NB4 (cell line): ENCODE data around the gene HCLS1.

Experiments
- CTCF ChIP-seq: IDR thresholded peaks from one replicate; pipeline ENCODE4 v1.5.1; 2012; ENCODE audit warnings: low read depth, low read length
- MYC ChIP-seq: IDR thresholded peaks from 2 replicates; pipeline ENCODE4 v1.6.1; 2011; ENCODE audit warnings: low read depth, low read length
- TF ChIP-seq, protein P1 (sequence below): IDR thresholded peaks from 2 replicates; pipeline ENCODE4 v1.6.1; 2011; ENCODE audit warnings: low read depth, low read length

DNA sequence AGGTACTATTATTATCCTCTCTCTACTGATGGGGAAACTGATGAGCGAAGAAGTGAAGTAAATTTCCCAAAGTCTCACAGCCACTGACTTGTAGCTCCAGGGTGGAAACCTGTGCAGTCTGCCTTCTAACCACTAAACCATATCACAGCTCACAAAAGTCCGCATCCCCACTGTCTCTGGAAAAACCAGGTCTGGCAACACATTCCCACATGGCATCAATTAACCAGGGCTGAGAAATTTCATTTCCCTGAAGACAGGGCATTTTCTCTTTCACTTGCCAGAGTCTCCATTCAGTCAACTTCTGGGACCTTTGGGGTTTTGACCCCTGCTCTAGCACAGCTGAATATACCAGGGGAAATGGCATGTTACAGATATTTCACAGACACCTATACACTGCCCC, 41.0 kb downstream of the HCLS1 start:
- TF ChIP-seq CTCF: no peak
- no peak for TF ChIP-seq MYC
- TF ChIP-seq, protein P1, sequence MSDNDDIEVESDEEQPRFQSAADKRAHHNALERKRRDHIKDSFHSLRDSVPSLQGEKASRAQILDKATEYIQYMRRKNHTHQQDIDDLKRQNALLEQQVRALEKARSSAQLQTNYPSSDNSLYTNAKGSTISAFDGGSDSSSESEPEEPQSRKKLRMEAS: no peak
